Upper lobe of right lung (tissue), 1 donor: ENCODE data around the gene PRR5L. TPM values are rescaled to one million over a fixed set of nuclear protein-coding genes. Genes with fewer than 3 reads are reported as not detected.
A peak's percentile ranks its signal among the peaks of the same experiment; 100 is the strongest.

Source experiments
- ATAC-seq: fragments of 200-7000 bp; cut with Tn5 transposase; one replicate; pipeline ENCODE4 v1.9.1; 2020; ENCODE audit warnings: mild to moderate bottlenecking, moderate library complexity
- DNase-seq: peaks from one replicate; pipeline ENCODE4 v3.0.0-alpha.2; 2020
- H3K27ac ChIP-seq: fragments of 200-600 bp; one replicate; pipeline ENCODE4 v1.8.0; 2022
- H3K27me3 ChIP-seq: fragments of 200-600 bp; one replicate; pipeline ENCODE4 v1.8.0; 2022; ENCODE audit warnings: mild to moderate bottlenecking
- H3K36me3 ChIP-seq: fragments of 200-600 bp; one replicate; pipeline ENCODE4 v1.8.0; 2022
- H3K4me1 ChIP-seq: fragments of 200-600 bp; one replicate; pipeline ENCODE4 v1.8.0; 2022
- H3K4me3 ChIP-seq: fragments of 200-600 bp; one replicate; pipeline ENCODE4 v1.8.0; 2022; ENCODE audit warnings: mild to moderate bottlenecking
- H3K9me3 ChIP-seq: fragments of 200-600 bp; one replicate; pipeline ENCODE4 v1.8.0; 2022
- intact Hi-C: fragments of 100-400 bp; cut with DNase I; formaldehyde crosslinking; loops from one replicate; pipeline ENCODE4 v1.11.0; 2022
- total RNA-seq: library from RNA; stranded (reverse); fragmentation: NEBNext Ultra II Directional; extraction: Animal tissue kit (Norgen Biotek cat#: 25700); gene quantifications from one replicate; pipeline ENCODE4 v1.2.1, GENCODE V29; 2021
- TF ChIP-seq, protein P1 (sequence below): fragments of 200-600 bp; IDR thresholded peaks from one replicate; pipeline ENCODE4 v1.8.0; 2022; ENCODE audit warnings: antibody characterized with exemption
- donor health status: DM: no; HTN: yes; CAD: no; lungs with severe emphysema.

PRR5L gene
- total RNA-seq, 1 donor from 2014 or later, result 24.5 TPM

DNA sequence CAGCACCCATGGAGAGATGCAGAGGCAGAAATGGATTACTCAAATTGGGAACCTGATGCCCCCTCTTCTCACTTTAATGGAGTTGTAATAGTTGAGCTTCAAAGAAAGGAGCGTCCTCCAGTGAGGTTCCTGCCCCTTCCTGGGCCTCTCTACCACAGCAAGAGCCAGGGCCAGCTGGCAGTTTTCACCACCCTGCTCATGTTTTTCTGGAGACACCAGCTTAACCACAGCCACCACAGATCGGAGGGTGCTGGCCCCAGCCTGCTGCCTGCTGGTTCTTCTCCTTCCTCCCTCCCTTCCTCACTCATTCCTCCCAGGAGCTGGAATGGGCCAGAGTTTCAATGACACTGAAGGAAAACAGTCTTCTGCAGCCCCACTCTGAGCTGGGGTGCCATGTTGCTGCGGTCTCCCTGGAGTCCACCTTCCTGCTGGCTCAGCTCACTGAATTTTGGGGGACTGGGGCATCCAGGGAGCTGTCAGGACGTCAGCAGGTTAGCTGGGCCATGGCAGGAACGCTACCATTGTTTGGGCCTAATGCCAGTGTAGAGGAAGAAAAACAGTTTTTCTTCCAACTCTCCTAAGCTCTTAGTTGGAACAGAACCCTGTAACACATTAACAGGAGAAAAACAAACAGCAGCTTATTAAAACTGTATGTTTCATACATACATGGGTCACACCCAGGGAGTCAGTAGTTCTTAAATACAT is 156.3 kb downstream of the PRR5L start:
- H3K4me1 ChIP-seq, result peaks cover 45% of the 10 kb centered on the region
- H3K9me3 ChIP-seq, result no peaks in the 10 kb centered on the region
- intact Hi-C loops, result no loop called here
- TF ChIP-seq, protein P1, sequence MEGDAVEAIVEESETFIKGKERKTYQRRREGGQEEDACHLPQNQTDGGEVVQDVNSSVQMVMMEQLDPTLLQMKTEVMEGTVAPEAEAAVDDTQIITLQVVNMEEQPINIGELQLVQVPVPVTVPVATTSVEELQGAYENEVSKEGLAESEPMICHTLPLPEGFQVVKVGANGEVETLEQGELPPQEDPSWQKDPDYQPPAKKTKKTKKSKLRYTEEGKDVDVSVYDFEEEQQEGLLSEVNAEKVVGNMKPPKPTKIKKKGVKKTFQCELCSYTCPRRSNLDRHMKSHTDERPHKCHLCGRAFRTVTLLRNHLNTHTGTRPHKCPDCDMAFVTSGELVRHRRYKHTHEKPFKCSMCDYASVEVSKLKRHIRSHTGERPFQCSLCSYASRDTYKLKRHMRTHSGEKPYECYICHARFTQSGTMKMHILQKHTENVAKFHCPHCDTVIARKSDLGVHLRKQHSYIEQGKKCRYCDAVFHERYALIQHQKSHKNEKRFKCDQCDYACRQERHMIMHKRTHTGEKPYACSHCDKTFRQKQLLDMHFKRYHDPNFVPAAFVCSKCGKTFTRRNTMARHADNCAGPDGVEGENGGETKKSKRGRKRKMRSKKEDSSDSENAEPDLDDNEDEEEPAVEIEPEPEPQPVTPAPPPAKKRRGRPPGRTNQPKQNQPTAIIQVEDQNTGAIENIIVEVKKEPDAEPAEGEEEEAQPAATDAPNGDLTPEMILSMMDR, result no peak
- DNase-seq (no peak), ATAC-seq (no peak)
- no peak overlapping the region for H3K4me3 ChIP-seq
- peaks cover 7% of the 10 kb centered on the region for H3K36me3 ChIP-seq
- no peaks in the 10 kb centered on the region for H3K27me3 ChIP-seq
- H3K27ac ChIP-seq, result no peak overlapping the region

DNA sequence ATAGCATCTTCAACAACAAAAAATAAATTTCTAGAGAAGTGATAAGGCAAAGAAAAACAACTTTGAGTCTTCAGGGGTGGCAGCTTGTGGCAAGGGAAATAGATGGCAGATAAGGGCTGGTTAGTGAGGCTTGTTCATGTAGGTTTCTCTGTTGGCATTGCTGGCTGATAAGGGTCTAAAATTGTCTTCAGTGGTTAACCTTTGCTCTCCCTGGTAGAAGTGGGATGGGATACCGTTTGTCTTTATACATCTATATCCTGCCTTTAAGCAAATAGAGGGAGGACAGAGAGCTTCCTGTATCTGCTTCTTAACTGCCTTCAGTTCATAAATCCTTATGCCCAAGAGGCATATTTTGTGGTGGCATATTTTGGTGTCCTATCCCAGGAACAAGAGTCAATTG is 156.9 kb downstream of the PRR5L start:
- ATAC-seq (no peak), DNase-seq (no peak)
- intact Hi-C loops, result no loop called here
- Histone ChIP-seq H3K36me3 (peaks cover 7% of the 10 kb centered on the region), H3K4me3 (no peak overlapping the region), H3K27me3 (no peaks in the 10 kb centered on the region), H3K27ac (no peak overlapping the region), H3K4me1 (peaks cover 45% of the 10 kb centered on the region), H3K9me3 (no peaks in the 10 kb centered on the region)
- TF ChIP-seq, protein P1, result no peak

DNA sequence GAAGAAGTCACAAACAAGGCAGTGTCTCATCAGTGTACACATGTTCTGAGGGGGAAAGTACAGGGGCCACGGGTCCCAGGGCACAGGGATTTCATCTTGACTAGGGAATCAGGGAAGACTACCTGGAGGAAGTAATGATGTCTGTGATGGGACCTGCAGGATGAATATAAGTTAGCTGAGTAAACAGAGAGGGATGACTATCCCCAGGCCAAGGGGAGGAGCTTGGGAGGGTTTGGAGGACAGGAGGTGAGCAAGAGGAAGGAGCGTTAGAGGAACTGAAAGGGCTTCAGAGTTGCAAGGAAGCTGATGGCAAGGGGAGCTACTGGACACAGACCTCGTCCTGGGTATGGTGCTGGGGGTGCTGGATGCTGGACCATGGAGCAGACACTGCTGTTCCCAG is 157.6 kb downstream of the PRR5L start:
- Histone ChIP-seq H3K9me3 (no peaks in the 10 kb centered on the region), H3K4me1 (peaks cover 45% of the 10 kb centered on the region), H3K36me3 (peaks cover 7% of the 10 kb centered on the region), H3K4me3 (no peak overlapping the region), H3K27ac (no peak overlapping the region), H3K27me3 (no peaks in the 10 kb centered on the region)
- no peak for DNase-seq
- ATAC-seq, result peak; percentile 17
- intact Hi-C loops, result no loop called here
- TF ChIP-seq, protein P1, result no peak

DNA sequence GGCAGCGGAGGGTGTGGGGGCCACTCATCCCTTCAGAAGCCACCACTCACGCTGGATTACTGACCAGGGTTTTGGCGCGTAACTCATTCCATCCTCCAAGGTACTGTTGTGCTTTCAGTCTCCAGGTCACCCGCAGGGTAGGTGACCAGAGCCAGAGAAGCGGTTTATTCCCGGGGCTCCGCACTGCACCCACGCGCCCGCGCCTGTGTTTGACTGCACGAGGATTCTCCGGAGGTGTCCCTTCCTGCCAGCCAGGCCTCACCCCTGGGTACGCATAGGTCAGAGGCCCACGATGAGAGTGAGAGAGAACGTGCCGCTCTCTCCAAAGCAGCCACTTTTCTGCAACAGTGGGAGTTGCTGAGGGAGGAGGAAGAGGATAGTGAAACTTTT is 158.5 kb downstream of the PRR5L start:
- TF ChIP-seq, protein P1, result no peak
- no peak for ATAC-seq
- no peaks in the 10 kb centered on the region for H3K27me3 ChIP-seq
- H3K4me1 ChIP-seq, result peaks cover 40% of the 10 kb centered on the region
- intact Hi-C loops, result no loop called here
- no peak for DNase-seq
- no peak overlapping the region for H3K4me3 ChIP-seq
- H3K27ac ChIP-seq, result peak overlapping the region; percentile 76
- no peaks in the 10 kb centered on the region for H3K9me3 ChIP-seq
- peaks cover 7% of the 10 kb centered on the region for H3K36me3 ChIP-seq

DNA sequence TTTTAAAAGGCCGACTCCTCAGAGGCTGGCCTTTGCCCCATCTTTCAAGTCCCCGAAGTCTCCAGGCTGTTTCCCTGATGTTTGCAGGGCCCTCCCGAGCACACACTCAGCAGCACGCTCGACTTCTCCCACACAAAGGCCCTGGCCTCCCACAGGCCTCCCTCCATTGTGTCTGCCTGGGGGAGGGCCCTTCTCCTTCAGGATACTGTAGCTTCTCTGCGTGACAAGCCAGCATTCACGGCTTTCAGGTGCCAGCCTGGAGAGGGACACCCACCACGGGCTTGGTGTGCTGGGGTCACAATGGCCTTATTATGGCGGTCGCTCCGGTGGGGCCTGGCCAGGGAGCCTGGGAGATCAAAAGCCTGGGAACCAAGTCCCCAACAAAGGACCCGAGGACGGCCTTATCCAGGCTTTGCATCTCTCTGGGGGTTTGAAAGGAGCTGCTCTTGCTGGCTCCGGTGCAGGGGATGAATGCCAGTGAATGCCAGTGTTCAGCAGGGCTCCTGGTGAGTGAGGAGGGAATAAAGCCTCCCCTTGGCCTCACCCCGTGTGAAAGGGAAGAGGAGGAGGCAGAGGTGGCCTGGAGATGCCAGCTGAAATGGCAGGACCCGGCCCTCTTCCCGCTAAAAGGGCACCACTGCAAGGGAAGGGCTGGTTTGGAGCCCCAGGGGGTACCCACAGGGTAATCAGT is 159.0 kb downstream of the PRR5L start:
- H3K27me3 ChIP-seq, result no peaks in the 10 kb centered on the region
- intact Hi-C loops, result no loop called here
- TF ChIP-seq, protein P1, result no peak
- DNase-seq (no peak), ATAC-seq (no peak)
- no peaks in the 10 kb centered on the region for H3K9me3 ChIP-seq
- peaks cover 34% of the 10 kb centered on the region for H3K4me1 ChIP-seq
- H3K27ac ChIP-seq, result peak overlapping the region; percentile 76
- peaks cover 7% of the 10 kb centered on the region for H3K36me3 ChIP-seq
- H3K4me3 ChIP-seq, result no peak overlapping the region
